Suprapubic skin (tissue), 3 donors: Measurements from ENCODE around the gene UBR1.

ENCODE experiments used
- EP300 ChIP-seq: sonication (generic); formaldehyde crosslinking; IDR thresholded peaks from one replicate; pipeline ENCODE4 v1.6.1; 2017; ENCODE audit warnings: antibody characterized with exemption
- TF ChIP-seq, protein P1 (sequence below), 2 donors: fragments of 200-600 bp in 1 of 2; fragments of 450-650 bp in 1 of 2; sonication (generic) in 1 of 2; IDR thresholded peaks; one replicate each; pipeline ENCODE4 v1.5.1; 2016 to 2019; ENCODE audit warnings: antibody characterized with exemption in 2 of 2, mild to moderate bottlenecking in 1 of 2, moderate library complexity in 1 of 2

DNA sequence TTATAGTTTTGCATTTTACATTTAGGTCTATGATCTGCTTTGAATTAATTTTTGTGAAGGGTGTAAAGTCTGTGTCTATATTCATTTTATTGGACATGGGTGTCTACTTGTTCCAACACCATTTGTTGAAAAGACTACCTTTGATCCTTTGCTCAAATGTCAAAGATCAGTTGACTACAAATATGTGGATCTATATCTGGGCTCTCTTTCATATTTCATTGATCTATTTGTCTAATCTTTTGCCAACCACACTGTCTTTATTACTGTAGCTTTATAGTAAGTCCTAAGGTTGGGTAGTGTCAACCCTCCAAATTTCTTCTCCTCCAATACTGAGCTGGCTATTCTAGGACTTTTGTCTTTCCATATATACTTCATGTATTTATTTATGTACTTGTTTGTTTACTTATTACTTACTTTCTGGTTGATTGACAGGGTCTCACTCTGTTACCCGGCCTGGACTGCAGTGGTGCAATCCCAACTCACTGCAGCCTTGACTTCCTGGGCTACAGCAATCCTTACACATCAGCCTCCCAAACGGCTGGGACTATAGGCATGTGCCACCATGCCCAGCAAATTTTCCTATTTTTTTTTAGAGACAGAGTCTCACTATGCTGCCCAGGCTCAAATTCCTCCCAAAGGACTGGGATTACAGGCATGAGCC, 131.5 kb downstream of the UBR1 start:
- TF ChIP-seq EP300 = no peak
- TF ChIP-seq, protein P1, sequence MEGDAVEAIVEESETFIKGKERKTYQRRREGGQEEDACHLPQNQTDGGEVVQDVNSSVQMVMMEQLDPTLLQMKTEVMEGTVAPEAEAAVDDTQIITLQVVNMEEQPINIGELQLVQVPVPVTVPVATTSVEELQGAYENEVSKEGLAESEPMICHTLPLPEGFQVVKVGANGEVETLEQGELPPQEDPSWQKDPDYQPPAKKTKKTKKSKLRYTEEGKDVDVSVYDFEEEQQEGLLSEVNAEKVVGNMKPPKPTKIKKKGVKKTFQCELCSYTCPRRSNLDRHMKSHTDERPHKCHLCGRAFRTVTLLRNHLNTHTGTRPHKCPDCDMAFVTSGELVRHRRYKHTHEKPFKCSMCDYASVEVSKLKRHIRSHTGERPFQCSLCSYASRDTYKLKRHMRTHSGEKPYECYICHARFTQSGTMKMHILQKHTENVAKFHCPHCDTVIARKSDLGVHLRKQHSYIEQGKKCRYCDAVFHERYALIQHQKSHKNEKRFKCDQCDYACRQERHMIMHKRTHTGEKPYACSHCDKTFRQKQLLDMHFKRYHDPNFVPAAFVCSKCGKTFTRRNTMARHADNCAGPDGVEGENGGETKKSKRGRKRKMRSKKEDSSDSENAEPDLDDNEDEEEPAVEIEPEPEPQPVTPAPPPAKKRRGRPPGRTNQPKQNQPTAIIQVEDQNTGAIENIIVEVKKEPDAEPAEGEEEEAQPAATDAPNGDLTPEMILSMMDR (IDR thresholded peaks at IDR 0.05) = no peak
